Measurements from ENCODE around the gene RSU1.

DNA sequence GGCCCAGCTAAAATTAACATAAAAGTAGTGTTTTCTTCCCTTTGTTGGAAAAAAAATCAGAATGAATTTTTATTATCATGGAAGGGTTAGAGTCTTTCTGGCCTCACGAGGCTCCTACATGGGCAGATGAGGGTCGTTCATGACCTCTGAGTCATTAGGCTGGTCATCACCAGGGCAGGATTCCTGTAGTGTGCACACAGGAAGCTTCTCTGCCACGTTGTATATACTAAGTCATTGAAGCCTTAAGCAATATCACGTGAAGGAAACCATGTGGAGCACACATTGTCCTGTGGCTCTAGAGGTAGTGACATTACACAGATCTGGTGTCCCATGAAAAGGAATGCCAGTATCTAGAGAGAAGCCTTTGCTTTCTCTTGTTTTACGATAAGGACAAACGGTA lies 210.8 kb downstream of the RSU1 start:
- no peak for TF ChIP-seq EZH2 (IDR thresholded peaks at IDR 0.05; ENCODE audit: insufficient read depth, poor library complexity, severe bottlenecking)
- no peak for TF ChIP-seq EZH2phosphoT487 (IDR thresholded peaks at IDR 0.05; ENCODE audit: insufficient read depth, low read depth)

Data from GM23248 (cell line).